ENCODE data around the gene TMEM233. TPM values are rescaled to one million over a fixed set of nuclear protein-coding genes. Genes with fewer than 3 reads are reported as not detected.

TMEM233 gene
- total and polyA plus RNA-seq, 9 of the 15 experiments (the other 6 are each of a cell fraction or from before 2014, with no cell fraction given) = 0.04 to 0.17 (median 0.07) TPM; not detected in 2

DNA sequence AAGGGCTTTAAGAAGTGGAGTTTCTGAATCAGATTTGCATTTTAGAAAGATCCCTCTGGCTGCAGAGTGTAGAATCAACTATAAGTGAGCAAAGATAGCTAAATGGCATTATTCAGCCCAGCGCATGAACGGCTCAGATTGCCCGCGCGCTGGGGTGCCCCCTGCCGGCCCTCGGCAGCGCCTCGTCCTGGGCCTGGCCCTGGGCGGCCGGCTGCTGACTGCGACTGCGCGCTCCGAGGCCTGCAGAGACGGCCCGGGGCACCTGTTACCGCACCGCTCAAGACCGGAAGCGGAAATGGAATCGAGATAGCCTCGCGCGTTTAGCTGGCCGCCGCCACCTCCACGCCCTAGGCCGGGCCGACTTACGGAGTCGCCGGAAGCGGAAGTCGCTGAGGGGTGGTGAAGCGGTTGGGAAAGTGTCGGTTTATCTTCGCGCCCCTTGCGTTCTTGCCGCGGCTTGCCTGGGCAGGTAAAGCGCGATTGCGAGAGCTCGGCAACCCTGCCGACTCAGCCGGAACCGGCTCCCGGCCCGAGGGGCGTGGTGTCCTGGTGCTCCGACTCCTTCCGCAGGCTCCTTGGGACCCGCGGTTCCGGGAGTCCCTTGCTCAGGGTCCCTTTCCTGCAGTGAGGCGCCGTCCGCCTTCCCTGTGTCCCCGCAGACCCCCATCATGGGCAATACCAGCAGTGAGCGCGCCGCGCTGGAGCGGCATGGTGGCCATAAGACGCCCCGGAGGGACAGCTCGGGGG, 74.2 kb downstream of the TMEM233 start, which contains the start of gene PRKAB1 (continued):
- TF ChIP-seq, protein P1, sequence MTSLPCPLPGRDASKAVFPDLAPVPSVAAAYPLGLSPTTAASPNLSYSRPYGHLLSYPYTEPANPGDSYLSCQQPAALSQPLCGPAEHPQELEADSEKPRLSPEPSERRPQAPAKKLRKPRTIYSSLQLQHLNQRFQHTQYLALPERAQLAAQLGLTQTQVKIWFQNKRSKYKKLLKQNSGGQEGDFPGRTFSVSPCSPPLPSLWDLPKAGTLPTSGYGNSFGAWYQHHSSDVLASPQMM (CRISPR knock-in tag; IDR thresholded peaks at IDR 0.05) = no peak
- TF ChIP-seq ZNF121 (CRISPR knock-in tag; conservative IDR thresholded peaks at IDR 0.05) (no peak), E2F3 (CRISPR knock-in tag; IDR thresholded peaks at IDR 0.05) (0 out of 2 replicates have a peak, but pooled peaks have one; percentile 55), ZNF780A (CRISPR knock-in tag; IDR thresholded peaks at IDR 0.05) (no peak), BRCA1 (IDR thresholded peaks at IDR 0.05) (no peak), BRCA1 (CRISPR knock-in tag; IDR thresholded peaks at IDR 0.05) (no peak), ZNF507 (tag; conservative IDR thresholded peaks at IDR 0.05) (no peak), TEAD2 (tag; IDR thresholded peaks at IDR 0.05) (no peak), CHD2 (IDR thresholded peaks at IDR 0.05; ENCODE audit: low read depth, low read length) (peak; percentile 70), FOSL1 (tag; conservative IDR thresholded peaks at IDR 0.05) (0 out of 2 replicates have a peak, but pooled peaks have one; percentile 27), SMAD1 (IDR thresholded peaks at IDR 0.05; ENCODE audit: low read depth, low read length, partially characterized antibody) (peak; percentile 70), KLF13 (tag; IDR thresholded peaks at IDR 0.05; ENCODE audit: borderline replicate concordance, low read depth) (peak; percentile 80; the same call in 1 of the 2 replicates), XRCC5 (IDR thresholded peaks at IDR 0.05; ENCODE audit: low read depth, low read length) (peak; percentile 87; the same call in 1 of the 2 replicates)
- TF ChIP-seq, protein P2, sequence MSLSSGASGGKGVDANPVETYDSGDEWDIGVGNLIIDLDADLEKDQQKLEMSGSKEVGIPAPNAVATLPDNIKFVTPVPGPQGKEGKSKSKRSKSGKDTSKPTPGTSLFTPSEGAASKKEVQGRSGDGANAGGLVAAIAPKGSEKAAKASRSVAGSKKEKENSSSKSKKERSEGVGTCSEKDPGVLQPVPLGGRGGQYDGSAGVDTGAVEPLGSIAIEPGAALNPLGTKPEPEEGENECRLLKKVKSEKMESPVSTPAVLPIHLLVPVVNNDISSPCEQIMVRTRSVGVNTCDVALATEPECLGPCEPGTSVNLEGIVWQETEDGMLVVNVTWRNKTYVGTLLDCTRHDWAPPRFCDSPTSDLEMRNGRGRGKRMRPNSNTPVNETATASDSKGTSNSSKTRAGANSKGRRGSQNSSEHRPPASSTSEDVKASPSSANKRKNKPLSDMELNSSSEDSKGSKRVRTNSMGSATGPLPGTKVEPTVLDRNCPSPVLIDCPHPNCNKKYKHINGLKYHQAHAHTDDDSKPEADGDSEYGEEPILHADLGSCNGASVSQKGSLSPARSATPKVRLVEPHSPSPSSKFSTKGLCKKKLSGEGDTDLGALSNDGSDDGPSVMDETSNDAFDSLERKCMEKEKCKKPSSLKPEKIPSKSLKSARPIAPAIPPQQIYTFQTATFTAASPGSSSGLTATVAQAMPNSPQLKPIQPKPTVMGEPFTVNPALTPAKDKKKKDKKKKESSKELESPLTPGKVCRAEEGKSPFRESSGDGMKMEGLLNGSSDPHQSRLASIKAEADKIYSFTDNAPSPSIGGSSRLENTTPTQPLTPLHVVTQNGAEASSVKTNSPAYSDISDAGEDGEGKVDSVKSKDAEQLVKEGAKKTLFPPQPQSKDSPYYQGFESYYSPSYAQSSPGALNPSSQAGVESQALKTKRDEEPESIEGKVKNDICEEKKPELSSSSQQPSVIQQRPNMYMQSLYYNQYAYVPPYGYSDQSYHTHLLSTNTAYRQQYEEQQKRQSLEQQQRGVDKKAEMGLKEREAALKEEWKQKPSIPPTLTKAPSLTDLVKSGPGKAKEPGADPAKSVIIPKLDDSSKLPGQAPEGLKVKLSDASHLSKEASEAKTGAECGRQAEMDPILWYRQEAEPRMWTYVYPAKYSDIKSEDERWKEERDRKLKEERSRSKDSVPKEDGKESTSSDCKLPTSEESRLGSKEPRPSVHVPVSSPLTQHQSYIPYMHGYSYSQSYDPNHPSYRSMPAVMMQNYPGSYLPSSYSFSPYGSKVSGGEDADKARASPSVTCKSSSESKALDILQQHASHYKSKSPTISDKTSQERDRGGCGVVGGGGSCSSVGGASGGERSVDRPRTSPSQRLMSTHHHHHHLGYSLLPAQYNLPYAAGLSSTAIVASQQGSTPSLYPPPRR (CRISPR knock-in tag; IDR thresholded peaks at IDR 0.05; ENCODE audit: borderline replicate concordance) = no peak
- TF ChIP-seq, protein P3, sequence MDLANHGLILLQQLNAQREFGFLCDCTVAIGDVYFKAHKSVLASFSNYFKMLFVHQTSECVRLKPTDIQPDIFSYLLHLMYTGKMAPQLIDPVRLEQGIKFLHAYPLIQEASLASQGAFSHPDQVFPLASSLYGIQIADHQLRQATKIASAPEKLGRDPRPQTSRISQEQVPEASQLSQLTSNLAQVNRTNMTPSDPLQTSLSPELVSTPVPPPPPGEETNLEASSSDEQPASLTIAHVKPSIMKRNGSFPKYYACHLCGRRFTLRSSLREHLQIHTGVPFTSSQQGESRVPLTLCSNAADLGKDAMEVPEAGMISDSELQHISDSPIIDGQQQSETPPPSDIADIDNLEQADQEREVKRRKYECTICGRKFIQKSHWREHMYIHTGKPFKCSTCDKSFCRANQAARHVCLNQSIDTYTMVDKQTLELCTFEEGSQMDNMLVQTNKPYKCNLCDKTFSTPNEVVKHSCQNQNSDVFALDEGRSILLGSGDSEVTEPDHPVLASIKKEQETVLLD (IDR thresholded peaks at IDR 0.05) = peak; percentile 73

All from K562 (cell line).